Skeletal muscle tissue (tissue), 4 donors: Measurements from ENCODE around the gene FXYD7. TPM values are rescaled to one million over a fixed set of nuclear protein-coding genes. Genes with fewer than 3 reads are reported as not detected.
A peak's percentile ranks its signal among the peaks of the same experiment; 100 is the strongest.
"Not testable (repeated sequence)": the region's sequence is repeated elsewhere in the genome, so short reads cannot be mapped to it uniquely, and the experiment has no call there.

Experiments used
- H3K27ac ChIP-seq: one replicate; pipeline ENCODE4 v1.7.0; 2013; ENCODE audit warnings: mild to moderate bottlenecking, low read depth, low read length, inconsistent platforms
- H3K27me3 ChIP-seq, 3 donors: one replicate each; pipeline ENCODE4 v1.7.0; 2013; ENCODE audit warnings: low read length in 3 of 3; ENCODE audit not compliant: control insufficient read depth in 3 of 3, insufficient read depth in 3 of 3
- H3K36me3 ChIP-seq, 3 donors: one replicate each; pipeline ENCODE4 v1.7.0; 2013; ENCODE audit warnings: low read length in 3 of 3; ENCODE audit not compliant: control insufficient read depth in 3 of 3, insufficient read depth in 3 of 3
- H3K4me1 ChIP-seq, 3 donors: one replicate each; pipeline ENCODE4 v1.7.0; 2013; ENCODE audit warnings: low read length in 3 of 3, mild to moderate bottlenecking in 3 of 3; ENCODE audit not compliant: control insufficient read depth in 3 of 3, insufficient read depth in 3 of 3
- H3K4me3 ChIP-seq, 3 donors: one replicate each; pipeline ENCODE4 v1.7.0; 2013; ENCODE audit warnings: low read length in 3 of 3
- H3K9ac ChIP-seq, 3 donors: one replicate each; pipeline ENCODE4 v1.7.0; 2013; ENCODE audit warnings: low read length in 3 of 3, mild to moderate bottlenecking in 3 of 3, moderate library complexity in 2 of 3, low read depth in 1 of 3
- H3K9me3 ChIP-seq, 3 donors: one replicate each; pipeline ENCODE4 v1.7.0; 2013; ENCODE audit warnings: low read length in 3 of 3; ENCODE audit not compliant: control insufficient read depth in 3 of 3
- total RNA-seq: library from RNA; depleted of rRNA; stranded (reverse); fragments of >200 nt; gene quantifications from one replicate; pipeline ENCODE4 v1.2.3, GENCODE V29; 2014
- donor health status: Osteomylitis.

Gene FXYD7
- total RNA-seq, 1 donor from 2014 or later, result 0.52 TPM

DNA sequence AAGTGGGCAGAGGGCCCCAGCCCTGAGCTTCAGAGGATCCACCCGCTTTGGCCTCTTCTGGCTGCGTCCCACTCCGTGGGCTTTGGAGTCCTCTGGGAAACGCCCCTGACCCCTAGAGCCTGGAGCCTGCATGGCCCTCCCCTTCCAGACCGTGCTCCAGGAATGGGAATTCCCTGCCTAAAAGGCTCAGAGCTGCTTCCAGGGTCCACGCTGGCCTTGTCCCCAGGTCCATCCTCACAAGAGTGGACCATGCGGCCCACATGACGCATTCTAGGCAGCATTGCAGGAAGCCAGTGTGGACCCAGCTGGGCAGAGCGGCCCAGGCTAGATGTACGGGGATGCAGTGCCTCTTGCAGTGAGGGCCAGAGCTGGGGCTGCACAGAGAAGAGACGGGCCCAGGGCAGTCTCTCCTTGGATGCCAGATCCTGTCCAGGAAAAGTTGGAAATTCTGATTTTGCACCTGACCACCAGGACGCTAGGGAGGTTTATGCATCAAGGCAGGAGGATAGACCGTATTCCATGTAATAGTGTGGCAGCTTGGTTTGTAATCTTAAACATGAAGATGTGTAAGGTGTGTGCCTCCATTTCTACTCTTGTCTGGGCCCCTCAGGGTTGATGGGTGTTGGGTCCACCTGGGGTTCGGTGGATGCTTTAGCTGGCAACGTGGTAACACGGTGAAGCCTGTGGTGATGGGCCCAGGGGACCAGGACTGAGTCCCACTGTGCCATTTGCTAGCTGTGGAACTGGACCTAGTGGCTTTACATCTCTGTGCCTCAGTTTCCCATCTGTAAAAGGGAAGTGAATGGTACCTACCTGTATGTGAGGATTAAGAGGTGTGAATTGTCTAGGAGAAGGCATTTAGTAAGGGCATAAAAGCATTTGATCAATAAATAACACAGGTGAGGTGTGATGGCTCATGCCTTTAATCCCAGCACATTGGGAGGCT, 42.2 kb upstream of the FXYD7 start:
- Histone ChIP-seq H3K9ac (no peak overlapping the region), H3K36me3 (no peaks in the 10 kb centered on the region), H3K27ac (no peak overlapping the region), H3K4me1 (peaks cover 0 to 11% (median 6%) of the 10 kb centered on the region in 3 donors), H3K9me3 (no peaks in the 10 kb centered on the region), H3K4me3 (no peak overlapping the region), H3K27me3 (no peaks in the 10 kb centered on the region)

DNA sequence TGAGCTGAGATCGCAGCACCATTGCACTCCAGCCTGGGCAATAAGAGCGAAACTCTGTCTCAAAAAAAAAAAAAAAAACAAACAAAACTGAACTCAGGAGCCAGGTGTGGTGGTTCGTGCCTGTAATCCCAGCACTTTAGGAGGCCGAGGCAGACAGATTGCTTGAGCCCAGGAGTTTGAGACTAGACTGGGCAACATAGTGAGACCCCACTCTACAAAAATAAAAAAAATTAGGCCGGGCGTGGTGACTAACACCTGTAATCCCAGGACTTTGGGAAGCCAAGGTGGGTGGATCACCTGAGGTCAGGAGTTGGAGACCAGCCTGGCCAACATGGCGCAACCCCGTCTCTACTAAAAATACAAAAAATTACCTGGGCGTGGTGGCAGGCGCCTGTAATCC, 41.1 kb upstream of the FXYD7 start:
- H3K9me3 ChIP-seq, H3K27ac ChIP-seq, H3K36me3 ChIP-seq, H3K27me3 ChIP-seq, H3K4me3 ChIP-seq, H3K9ac ChIP-seq: not testable (repeated sequence)
- peaks cover 0 to 14% (median 7%) of the 10 kb centered on the region in 3 donors for H3K4me1 ChIP-seq

DNA sequence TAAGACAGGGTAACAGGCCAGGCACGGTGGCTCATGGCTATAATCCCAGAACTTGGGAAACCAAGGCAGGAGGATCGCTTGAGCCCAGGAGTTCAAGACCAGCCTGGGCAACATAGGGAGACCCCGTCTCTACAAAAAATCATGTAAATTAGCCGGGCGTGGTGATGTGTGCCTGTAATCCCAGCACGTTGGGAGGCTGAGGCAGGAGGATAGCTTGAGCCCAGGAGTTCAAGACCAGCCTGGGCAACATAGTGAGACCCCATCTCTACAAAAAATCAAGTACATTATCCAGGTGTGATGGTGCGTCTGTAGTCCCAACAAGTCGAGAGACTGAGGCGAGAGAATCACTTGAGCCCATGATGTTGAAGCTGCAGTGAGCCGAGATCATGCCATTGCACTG, 39.4 kb upstream of the FXYD7 start:
- H3K27me3 ChIP-seq, H3K36me3 ChIP-seq, H3K4me3 ChIP-seq, H3K9ac ChIP-seq, H3K27ac ChIP-seq, H3K9me3 ChIP-seq: not testable (repeated sequence)
- peaks cover 0 to 15% (median 7%) of the 10 kb centered on the region in 3 donors for H3K4me1 ChIP-seq

DNA sequence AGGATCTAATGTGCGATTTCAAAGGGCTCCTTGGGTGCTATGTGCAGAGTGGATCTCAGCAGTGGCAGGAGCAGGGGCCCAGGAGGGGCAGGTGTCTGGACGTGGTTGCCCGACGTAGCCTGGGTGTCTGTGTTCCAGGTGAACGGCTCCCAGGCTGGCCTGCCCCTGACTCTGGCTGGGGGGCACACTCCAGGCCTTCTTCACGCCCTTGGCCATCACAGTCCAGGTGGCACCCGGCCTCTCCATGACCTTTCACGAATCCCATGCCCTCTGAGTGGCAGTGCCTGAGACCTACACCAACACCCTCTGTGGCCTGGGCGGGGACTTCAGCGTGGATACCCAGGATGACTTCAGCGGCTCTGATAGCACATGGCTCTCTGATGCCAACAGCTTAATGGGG, 38.7 kb upstream of the FXYD7 start:
- no peaks in the 10 kb centered on the region for H3K36me3 ChIP-seq
- H3K9me3 ChIP-seq, result no peaks in the 10 kb centered on the region
- no peak overlapping the region for H3K9ac ChIP-seq
- H3K4me1 ChIP-seq, result peaks cover 0 to 13% (median 4%) of the 10 kb centered on the region in 3 donors
- H3K27ac ChIP-seq, result no peak overlapping the region
- no peak overlapping the region for H3K4me3 ChIP-seq
- H3K27me3 ChIP-seq, result no peaks in the 10 kb centered on the region

DNA sequence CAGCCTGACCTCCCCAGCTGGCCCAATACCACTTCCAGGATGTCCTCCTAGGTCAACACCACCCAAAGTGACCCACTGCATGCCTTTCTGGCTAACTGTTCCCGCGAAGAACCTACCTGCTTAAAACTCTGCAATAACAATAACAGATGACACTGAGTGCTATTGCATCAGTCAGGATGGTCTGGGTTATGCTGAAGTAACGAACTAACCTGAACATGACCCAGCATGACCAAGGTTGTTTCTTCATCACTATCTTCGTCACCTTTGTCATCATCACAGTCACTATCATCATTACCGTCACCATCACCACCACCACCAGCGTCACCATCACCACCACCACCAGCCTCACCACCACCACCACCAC, 38.0 kb upstream of the FXYD7 start:
- H3K27me3 ChIP-seq, result no peaks in the 10 kb centered on the region
- H3K4me3 ChIP-seq, result no peak overlapping the region
- H3K4me1 ChIP-seq, result peaks cover 0 to 18% (median 9%) of the 10 kb centered on the region in 3 donors
- no peak overlapping the region for H3K9ac ChIP-seq
- H3K36me3 ChIP-seq, result no peaks in the 10 kb centered on the region
- no peak overlapping the region for H3K27ac ChIP-seq
- H3K9me3 ChIP-seq, result no peaks in the 10 kb centered on the region

DNA sequence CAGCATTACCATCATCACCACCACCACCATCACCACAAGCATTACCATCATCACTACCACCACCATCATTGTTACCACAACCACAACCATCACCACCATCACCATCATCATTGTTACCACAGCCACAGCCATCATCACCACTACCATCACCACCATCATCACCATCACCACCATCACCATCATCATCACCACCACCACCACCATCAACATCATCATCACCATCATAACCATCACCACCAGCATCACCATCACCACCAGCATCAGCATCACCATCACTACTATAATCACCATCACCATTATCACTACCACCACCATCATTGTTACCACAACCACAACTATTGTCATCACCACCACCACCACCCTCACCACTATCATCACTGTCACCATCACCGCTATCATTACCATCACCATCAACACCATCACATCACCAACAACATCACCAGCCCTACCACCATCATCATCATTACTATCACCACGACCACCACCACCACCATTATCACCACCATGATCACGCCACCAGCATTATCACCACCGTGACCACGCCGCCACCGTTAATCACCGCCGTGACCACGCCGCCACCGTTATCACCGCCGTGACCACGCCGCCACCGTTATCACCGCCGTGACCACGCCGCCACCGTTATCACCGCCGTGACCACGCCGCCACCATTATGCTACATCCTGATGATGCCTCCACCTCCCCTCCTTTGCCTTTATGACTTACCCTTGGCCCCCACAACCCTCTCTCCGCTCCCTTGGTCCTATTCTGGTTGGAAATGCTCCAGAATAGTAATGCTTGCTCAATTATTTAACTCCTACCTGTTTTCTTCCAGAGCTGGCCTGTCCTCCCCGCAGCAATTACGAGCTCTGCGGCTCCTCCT, 37.4 kb upstream of the FXYD7 start:
- H3K36me3 ChIP-seq, result no peaks in the 10 kb centered on the region
- peaks cover 0 to 18% (median 9%) of the 10 kb centered on the region in 3 donors for H3K4me1 ChIP-seq
- H3K9ac ChIP-seq, result no peak overlapping the region
- H3K27ac ChIP-seq, result peak overlapping the region; percentile 15
- no peaks in the 10 kb centered on the region for H3K9me3 ChIP-seq
- H3K27me3 ChIP-seq, result no peaks in the 10 kb centered on the region
- H3K4me3 ChIP-seq, result no peak overlapping the region

DNA sequence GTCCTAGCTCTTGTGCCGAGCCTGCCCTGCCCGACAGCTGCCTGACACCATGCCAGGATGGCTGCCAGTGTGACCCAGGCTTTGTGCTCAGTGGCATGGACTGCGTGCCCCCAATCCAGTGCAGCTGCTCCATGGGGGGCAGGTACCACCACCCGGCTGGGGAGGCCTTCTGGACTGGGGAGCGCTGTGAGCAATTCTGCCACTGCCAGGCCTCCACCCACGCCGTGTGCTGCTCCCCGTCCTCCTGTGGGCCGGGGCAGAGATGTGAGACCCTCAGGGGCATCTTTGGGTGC, 36.8 kb upstream of the FXYD7 start:
- Histone ChIP-seq H3K9me3 (no peaks in the 10 kb centered on the region), H3K4me1 (peaks cover 0 to 18% (median 9%) of the 10 kb centered on the region in 3 donors), H3K9ac (no peak overlapping the region), H3K36me3 (no peaks in the 10 kb centered on the region), H3K4me3 (no peak overlapping the region), H3K27me3 (no peaks in the 10 kb centered on the region), H3K27ac (peak overlapping the region; percentile 15)

DNA sequence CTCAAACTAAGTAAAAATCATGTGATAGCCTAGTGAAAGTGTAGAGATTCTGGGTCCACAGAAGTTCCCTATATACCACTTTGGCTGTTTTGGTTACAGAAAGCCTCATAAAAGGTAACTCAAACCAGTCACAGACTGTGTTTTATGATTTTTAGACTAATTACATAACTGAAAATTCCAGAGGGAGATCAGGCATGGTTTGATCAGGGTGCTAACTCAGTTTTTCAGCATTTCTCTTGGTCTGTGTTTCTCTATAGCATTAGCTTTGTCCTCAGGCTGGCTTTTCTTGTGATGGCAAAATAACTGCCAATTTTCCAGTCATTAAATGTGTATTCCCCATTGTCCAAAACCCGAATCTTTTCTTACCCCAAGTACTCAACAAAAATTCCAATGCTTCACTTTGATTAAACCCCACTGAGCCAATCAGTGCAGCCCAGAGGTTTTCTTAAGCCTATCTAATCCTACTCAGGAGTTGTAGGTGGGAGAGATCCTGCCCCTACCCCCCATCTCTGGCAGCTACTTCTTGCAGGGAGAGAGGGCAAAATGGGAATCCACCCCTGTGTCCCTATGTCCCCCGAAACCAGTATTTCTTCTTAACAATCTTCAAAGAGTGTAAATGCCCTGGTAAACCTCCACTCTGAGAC, 36.0 kb upstream of the FXYD7 start:
- H3K36me3 ChIP-seq, result no peaks in the 10 kb centered on the region
- no peaks in the 10 kb centered on the region for H3K9me3 ChIP-seq
- peaks cover 0 to 18% (median 9%) of the 10 kb centered on the region in 3 donors for H3K4me1 ChIP-seq
- H3K27me3 ChIP-seq, result no peaks in the 10 kb centered on the region
- H3K9ac ChIP-seq, result no peak overlapping the region
- H3K27ac ChIP-seq, result no peak overlapping the region
- no peak overlapping the region for H3K4me3 ChIP-seq

DNA sequence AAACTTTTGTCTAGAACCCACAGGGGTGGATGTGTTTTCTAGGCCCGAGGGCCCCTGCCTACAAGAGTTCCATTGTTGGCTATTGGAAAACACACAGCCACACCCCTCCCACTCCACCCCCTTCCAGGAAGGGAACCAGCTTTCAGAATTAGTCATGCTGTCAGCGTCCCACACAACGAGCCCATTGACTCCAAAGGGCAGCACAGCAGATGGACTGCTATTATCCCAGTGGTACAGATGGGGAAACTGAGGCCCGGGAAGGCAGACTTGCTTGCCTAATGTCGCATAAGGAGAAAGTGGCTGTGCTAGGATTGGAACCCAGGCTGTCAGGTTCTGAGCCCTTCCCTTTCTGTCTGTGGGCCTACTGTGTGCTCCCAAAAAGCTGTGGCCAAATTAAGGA, 35.5 kb upstream of the FXYD7 start:
- Histone ChIP-seq H3K9ac (no peak overlapping the region), H3K27ac (no peak overlapping the region), H3K27me3 (no peaks in the 10 kb centered on the region), H3K4me1 (peaks cover 0 to 18% (median 9%) of the 10 kb centered on the region in 3 donors), H3K36me3 (no peaks in the 10 kb centered on the region), H3K4me3 (no peak overlapping the region), H3K9me3 (no peaks in the 10 kb centered on the region)
